Esophagus (tissue), 2 donors: ENCODE results near the gene HTRA2. TPM values are rescaled to one million over a fixed set of nuclear protein-coding genes. Genes with fewer than 3 reads are reported as not detected.

Source experiments
- H3K27ac ChIP-seq, 2 donors: one replicate each; pipeline ENCODE4 v1.5.1; 2013; ENCODE audit warnings: low read depth in 2 of 2, mild to moderate bottlenecking in 2 of 2, inconsistent platforms in 1 of 2, low read length in 1 of 2, moderate library complexity in 1 of 2
- H3K27me3 ChIP-seq, 2 donors: one replicate each; pipeline ENCODE4 v1.6.1; 2013; ENCODE audit warnings: low read length in 2 of 2, control low read depth in 1 of 2, mild to moderate bottlenecking in 1 of 2; ENCODE audit not compliant: insufficient read depth in 2 of 2, control insufficient read depth in 1 of 2
- H3K36me3 ChIP-seq, 2 donors: one replicate each; pipeline ENCODE4 v1.6.1; 2013; ENCODE audit warnings: low read length in 1 of 2; ENCODE audit not compliant: control insufficient read depth in 2 of 2, insufficient read depth in 2 of 2
- H3K4me1 ChIP-seq, 2 donors: one replicate each; pipeline ENCODE4 v1.6.1; 2013; ENCODE audit warnings: low read length in 1 of 2; ENCODE audit not compliant: control insufficient read depth in 2 of 2, insufficient read depth in 2 of 2
- H3K4me3 ChIP-seq, 2 donors: one replicate each; pipeline ENCODE4 v1.5.1; 2013; ENCODE audit warnings: low read length in 2 of 2, mild to moderate bottlenecking in 2 of 2, low read depth in 1 of 2, moderate library complexity in 1 of 2
- H3K9me3 ChIP-seq, 2 donors: one replicate each; pipeline ENCODE4 v1.6.1; 2013; ENCODE audit warnings: mild to moderate bottlenecking in 2 of 2, low read depth in 1 of 2, low read length in 1 of 2, moderate library complexity in 1 of 2; ENCODE audit not compliant: control insufficient read depth in 2 of 2, insufficient read depth in 1 of 2
- WGBS, 2 donors: extraction: QIAGEN DNeasy Blood & Tissue Kit; methylation state at CpG; one replicate each; pipeline ENCODE4 v1.1.7; 2013; 5-methylcytosine and 5-hydroxymethylcytosine counted together
- polyA plus RNA-seq, 2 donors: library from polyadenylated mRNA; stranded (reverse); fragments of 200-250 nt; gene quantifications; one replicate each; pipeline ENCODE4 v1.2.3, GENCODE V29; 2013
- donor health status: healthy with polysubstance abuse.
- donor health status: Bipolar disorder and iron deficiency.

HTRA2 gene
- polyA plus RNA-seq, 2 donors, result 15.8 to 21.0 TPM

DNA sequence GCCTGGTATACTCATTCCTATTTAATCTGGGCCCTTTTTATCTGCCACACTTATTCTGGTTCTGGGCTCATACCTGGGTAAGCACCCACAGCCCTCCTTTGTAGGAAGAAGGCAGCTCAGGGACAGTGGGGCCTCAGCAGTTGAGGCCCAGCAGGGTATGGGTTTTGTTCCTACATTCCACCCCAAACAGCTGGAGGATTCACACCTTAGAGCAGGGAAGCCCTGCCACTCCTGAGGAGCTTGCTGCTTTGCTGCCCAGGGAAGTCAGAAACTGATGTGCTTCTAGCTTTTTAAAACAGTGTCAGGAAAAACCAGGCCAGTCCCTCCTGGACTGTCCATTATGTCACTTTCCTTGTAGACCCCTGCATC is 29.2 kb upstream of the HTRA2 start:
- Histone ChIP-seq H3K4me3 (no peak overlapping the region), H3K4me1 (peaks cover 17 to 18% of the 10 kb centered on the region in 2 donors), H3K27me3 (peaks cover 0 to 14% of the 10 kb centered on the region in 2 donors), H3K36me3 (peaks cover 0 to 6% of the 10 kb centered on the region in 2 donors), H3K9me3 (no peaks in the 10 kb centered on the region), H3K27ac (no peak overlapping the region)

DNA sequence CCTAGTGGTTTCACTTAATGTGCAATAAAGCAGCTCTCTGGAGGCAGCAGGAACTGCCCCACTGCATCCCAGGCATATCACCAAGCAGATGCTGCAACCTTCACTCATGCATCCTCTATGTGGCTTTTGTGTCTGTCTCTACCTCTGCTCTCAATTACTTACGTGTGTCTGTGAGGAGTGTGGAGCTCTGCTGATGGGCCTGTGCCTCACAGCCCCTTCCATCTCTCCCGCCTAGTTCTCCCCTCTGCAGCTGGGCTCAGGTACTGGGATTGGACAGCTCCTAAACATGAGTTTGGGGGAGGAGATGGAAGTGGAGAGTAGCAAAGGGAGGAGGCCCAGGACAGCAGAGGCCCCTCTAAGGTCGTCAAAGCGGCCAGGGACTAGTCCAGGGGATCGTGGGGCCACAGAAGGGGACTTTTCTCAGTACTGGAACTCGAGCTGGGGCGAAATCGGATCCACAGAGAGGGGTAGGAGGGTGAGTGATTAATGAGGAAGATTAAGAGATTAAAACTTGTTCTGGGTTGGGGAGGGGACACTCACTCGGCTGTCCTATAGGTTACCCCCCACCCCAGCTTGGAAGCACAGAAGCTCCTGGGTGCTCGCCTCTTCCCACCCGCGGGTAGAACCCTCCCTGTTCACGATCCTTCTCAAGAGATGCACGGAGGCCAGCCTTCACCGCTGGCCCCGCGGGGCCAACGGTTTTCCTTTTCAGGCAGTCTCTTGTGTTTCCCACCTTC is 28.2 kb upstream of the HTRA2 start:
- Histone ChIP-seq H3K9me3 (no peaks in the 10 kb centered on the region), H3K27me3 (peaks cover 0 to 14% of the 10 kb centered on the region in 2 donors), H3K36me3 (peaks cover 0 to 8% of the 10 kb centered on the region in 2 donors), H3K4me1 (peaks cover 17 to 22% of the 10 kb centered on the region in 2 donors), H3K27ac (no peak overlapping the region), H3K4me3 (no peak overlapping the region)
- 78 to 84% methylated on average over 17 to 18 of the region's 18 CpGs for WGBS, 2 donors

DNA sequence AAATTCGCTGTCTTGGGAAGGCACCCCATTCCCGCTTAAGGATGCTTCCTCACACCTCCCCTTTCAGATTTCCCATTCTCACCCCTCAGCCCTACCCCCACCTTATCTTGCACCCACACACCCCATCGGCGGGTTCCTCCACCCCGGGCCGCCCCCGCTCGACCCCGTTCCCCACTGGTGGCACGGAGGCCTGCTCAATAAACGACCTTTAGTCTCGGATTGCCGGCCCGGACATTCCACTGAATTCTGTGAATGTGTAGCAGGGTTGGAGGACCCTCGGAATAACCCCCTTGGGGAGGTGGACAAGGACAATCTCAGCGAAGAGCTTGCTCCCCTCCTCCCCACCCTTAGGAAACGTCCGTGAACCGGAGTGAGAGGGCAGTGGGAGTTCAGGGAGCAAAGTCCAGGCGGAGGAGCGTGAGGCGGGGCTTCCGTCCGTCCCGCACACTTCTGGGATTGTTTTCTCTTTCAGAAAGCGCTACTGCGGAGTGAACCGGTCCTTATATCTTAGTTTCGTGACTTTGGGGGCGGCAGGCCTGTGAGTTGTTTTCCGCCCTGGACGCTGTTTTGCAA is 27.5 kb upstream of the HTRA2 start:
- Histone ChIP-seq H3K9me3 (no peaks in the 10 kb centered on the region), H3K27ac (peak overlapping the region in 1 of 2 donors; percentile 49), H3K36me3 (peaks cover 0 to 8% of the 10 kb centered on the region in 2 donors), H3K27me3 (peaks cover 0 to 14% of the 10 kb centered on the region in 2 donors), H3K4me1 (peaks cover 17 to 28% of the 10 kb centered on the region in 2 donors), H3K4me3 (peak overlapping the region; percentile 46 to 56)
- 21% methylated on average over 32 of the region's 32 CpGs for WGBS, 2 donors

DNA sequence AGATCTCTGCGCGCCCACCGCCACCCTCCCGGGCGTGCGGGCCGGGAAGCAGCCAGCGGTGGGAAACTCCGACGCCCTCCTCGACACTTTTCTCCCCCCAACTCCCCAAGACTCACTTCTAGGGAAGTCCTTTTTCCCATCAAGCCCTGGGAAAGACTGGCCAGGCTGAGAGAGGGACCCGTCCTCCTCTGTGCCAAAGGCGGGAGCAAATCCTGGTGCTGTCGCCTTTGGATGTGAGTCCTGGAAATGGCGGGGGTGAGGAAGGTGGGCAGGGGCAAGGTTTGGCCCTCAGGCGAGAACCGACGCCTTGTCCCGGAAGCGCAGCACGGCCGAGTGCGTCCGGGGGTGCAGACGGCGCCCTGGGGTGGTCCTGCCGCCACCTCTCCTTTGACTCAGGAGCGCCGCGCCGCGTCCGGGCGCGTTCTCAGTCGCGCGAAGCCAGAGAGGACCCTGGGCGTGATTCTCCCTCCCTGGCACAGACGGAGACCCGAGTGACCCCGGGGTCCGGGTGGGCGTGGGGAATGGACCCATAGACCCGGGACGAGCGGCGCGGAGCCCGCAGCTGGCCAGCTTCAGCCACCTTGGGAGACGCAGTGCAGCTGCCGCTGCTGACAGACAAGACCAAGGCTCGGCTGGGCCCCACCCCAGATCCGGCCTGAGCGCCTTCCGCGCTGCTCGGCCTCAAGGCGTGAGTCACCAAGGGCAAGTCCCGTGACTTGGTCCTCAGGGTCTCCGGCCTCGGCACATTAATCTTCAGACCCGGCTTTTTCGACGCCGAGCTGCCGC is 26.8 kb upstream of the HTRA2 start:
- Histone ChIP-seq H3K4me1 (peaks cover 17 to 24% of the 10 kb centered on the region in 2 donors), H3K27ac (peak overlapping the region; percentile 16 to 49), H3K9me3 (no peaks in the 10 kb centered on the region), H3K36me3 (peaks cover 0 to 8% of the 10 kb centered on the region in 2 donors), H3K27me3 (peaks cover 0 to 14% of the 10 kb centered on the region in 2 donors), H3K4me3 (peak overlapping the region; percentile 46 to 56)
- WGBS, 2 donors, result 2 to 3% methylated on average over 59 to 67 of the region's 67 CpGs

DNA sequence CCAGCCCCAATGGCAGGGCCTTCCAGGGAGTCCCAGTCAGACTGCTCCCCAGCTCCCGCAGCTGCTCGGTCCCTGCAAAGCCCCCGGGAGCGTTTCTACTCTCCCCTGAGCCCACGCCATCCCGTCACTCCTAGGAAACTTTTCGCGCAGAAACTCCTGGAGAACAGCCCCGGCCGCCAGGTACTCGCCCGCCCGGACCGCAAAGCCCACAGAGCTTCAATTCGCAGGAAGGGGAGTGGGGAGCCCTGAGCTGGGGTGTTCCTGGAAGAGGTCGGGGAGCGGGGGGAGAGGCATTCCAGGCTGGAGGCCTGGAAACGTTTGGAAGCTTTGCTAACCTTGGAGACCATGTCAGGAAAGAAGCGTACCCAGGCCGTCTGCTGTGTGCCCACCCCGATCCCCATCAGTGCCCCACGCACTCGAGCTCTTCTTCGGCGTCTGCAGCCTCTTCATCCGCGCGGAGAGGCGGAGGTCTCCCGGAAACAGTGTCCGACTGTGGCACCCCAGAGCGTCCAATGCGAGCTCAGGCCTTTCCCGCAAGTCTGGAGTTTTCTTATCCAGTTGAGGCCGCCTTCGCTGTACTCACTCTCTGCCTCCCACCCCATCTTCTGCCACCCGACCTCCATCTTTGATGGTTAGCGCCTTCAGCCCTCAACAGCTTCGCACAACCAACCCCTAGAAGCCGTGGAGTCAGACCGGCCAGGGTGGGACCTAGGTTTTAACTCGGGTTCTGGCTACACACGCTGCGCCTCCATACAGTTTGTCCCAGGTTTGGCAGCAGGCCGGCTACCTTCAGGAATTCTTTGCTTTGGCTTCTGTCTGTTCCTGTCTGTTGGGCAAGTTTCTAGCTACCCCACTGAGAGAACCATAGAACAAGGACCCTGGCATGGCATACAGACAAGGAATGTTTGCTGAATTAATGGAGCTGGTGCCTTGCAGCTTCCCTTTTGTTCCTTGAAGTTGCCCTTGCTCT is 25.9 kb upstream of the HTRA2 start:
- Histone ChIP-seq H3K4me1 (peaks cover 10 to 18% of the 10 kb centered on the region in 2 donors), H3K9me3 (no peaks in the 10 kb centered on the region), H3K27ac (peak overlapping the region; percentile 16 to 37), H3K36me3 (peaks cover 0 to 8% of the 10 kb centered on the region in 2 donors), H3K27me3 (peaks cover 0 to 13% of the 10 kb centered on the region in 2 donors), H3K4me3 (peak overlapping the region; percentile 46 to 56)
- WGBS, 2 donors, result 57 to 63% methylated on average over 45 of the region's 45 CpGs

DNA sequence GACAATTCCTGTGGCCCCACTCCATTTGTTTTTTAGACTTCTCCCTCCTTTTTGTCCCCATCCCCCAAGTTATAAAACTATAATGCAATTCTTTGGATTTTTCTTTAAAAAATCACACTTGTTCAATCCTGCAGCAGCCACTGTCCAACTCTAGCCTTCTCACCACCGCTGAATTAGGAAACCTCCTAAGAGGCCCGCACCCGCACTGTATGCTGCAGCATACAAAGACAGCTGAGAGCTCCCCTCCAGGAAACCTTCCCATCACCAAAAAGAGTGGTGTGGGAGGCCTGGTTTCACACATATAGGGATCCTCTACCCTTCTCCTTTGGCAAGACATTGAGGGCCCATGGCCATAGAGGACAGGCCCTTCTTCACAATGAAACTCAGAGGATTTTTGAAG is 25.1 kb upstream of the HTRA2 start:
- H3K4me3 ChIP-seq, result no peak overlapping the region

DNA sequence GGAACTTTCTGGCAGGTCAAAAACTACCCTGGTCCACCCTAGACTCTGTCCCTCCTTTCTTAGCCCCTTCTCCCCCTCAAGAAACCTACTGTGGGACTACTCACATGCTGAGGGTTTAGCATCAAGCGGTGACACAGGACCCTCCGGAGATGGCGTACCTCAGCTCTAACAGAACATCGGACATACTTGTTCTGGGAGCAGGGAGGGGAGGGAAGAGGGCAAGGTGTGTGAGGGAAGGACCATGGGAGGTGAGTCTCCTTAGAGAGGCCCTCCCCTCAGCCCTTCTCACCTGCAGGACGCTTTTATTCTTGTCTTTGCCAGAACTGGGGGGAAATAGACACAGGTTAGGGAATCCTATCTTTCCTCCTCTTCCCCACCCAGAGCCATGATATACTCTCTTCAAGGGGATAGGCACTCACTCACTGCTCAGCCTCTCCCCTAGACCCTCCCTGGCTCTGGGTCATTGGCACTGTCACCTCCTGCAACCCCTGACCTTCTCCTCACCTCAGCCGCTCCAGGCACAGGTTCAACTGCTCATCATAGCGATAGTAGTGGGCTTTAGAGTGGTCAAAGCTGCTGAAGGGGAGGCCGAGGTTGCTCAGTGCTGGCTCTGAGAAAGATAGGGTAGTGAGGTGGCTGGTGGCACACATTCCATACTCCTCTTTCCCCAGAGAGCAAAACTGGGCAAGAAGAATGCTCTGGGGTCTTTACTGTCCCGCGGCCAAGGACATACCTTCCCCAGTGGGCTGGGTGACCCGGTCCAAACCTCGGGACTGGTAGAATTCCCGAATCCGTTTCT is 24.1 kb upstream of the HTRA2 start:
- no peaks in the 10 kb centered on the region for H3K27me3 ChIP-seq
- WGBS, 2 donors, result 94 to 95% methylated on average over 14 of the region's 14 CpGs
- H3K36me3 ChIP-seq, result peaks cover 0 to 8% of the 10 kb centered on the region in 2 donors
- H3K4me3 ChIP-seq, result no peak overlapping the region
- H3K4me1 ChIP-seq, result peaks cover 3 to 11% of the 10 kb centered on the region in 2 donors
- no peak overlapping the region for H3K27ac ChIP-seq
- no peaks in the 10 kb centered on the region for H3K9me3 ChIP-seq

More for the DNA sequence above, 25.1 kb upstream of the HTRA2 start:
- 91 to 94% methylated on average over 3 of the region's 3 CpGs for WGBS, 2 donors
- no peak overlapping the region for H3K27ac ChIP-seq
- peaks cover 0 to 8% of the 10 kb centered on the region in 2 donors for H3K36me3 ChIP-seq
- H3K27me3 ChIP-seq, result peaks cover 0 to 9% of the 10 kb centered on the region in 2 donors
- H3K9me3 ChIP-seq, result no peaks in the 10 kb centered on the region
- H3K4me1 ChIP-seq, result peaks cover 3 to 11% of the 10 kb centered on the region in 2 donors

DNA sequence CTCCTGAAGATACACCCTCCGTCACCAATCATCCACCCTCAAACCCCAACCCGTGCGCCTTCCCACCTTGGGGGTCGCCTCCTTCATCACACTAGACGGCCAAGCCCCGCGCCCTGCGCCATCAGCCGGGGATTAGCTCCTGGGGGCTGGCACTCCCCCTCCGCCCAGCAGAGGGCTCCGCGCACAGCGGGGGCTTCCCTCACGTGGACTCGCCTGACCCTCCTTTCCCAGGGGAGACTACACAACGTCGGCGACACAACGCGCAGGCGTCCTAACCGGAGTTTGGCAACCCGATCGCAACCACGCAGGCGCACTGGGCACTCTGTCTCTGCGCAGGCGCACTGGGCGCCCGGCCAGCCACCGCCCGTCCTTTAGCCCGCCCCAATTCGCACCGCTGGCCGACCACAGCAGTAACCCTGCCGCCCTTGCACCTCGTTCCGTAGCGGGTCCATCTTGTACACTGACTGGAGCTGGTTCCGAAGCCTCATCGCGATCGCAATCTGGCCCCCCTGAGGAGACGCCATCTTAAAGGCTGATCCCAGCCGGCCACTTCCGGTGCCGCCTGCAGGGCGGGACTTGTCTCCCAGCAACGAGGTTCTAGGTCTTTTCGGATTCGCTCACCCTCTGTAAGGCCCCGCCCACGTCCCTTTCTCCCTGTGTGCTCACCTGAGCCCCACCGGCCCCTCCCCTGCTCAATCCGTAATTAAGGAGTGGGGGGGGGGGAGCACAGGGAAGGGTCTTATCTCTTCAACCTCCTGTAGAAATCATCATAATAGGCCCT is 22.4 kb upstream of the HTRA2 start, which contains the start of gene PCGF1:
Gene PCGF1 (minus strand): TSS at position 551 of the 781 bp plus-strand sequence. CDS start 27 bp downstream, at position 524.
- 0 to 1% methylated on average over 53 to 56 of the region's 56 CpGs for WGBS, 2 donors
- Histone ChIP-seq H3K4me3 (peak within 1 kb of the TSS; percentile 92 to 94), H3K27ac (peak within 1 kb of the TSS; percentile 99 to 100), H3K4me1 (peaks cover 0 to 11% of the 10 kb centered on the region in 2 donors), H3K27me3 (no peaks in the 10 kb centered on the region), H3K9me3 (no peaks in the 10 kb centered on the region), H3K36me3 (peaks cover 0 to 8% of the 10 kb centered on the region in 2 donors)
